Common myeloid progenitor, CD34-positive (primary cell): ENCODE measurements around the gene RHPN2.
"Not testable (repeated sequence)": the region's sequence is repeated elsewhere in the genome, so short reads cannot be mapped to it uniquely, and the experiment has no call there.

Experiments used
- CTCF ChIA-PET: fragments of 350-600 bp; sonication (Branson Sonifier 250); formaldehyde crosslinking; loops from one replicate; lab custom pipeline; 2021; ENCODE audit warnings: antibody characterized with exemption; lab: Charles Lee
- POLR2A ChIA-PET: fragments of 350-600 bp; sonication (Branson Sonifier 250); formaldehyde crosslinking; loops from one replicate; lab custom pipeline; 2021; ENCODE audit warnings: antibody characterized with exemption; lab: Charles Lee
- DNase-seq, 3 donors: peaks; one replicate each; pipeline versions ENCODE4 v3.0.0 to v3.0.0-alpha.2; 2013
- H3K27ac ChIP-seq, 2 experiments: 1 replicate in 1 of 2; 2 replicates in 1 of 2; pipeline ENCODE4 v1.7.0; 2013; ENCODE audit warnings: inconsistent platforms in 2 of 2, low read length in 2 of 2, mild to moderate bottlenecking in 2 of 2, low read depth in 1 of 2, moderate library complexity in 1 of 2; ENCODE audit not compliant: severe bottlenecking in 2 of 2, insufficient read depth in 1 of 2, poor library complexity in 1 of 2
- H3K27me3 ChIP-seq, 5 experiments: replicated peaks in 2 of 5; 1 replicate in 3 of 5; 2 replicates in 2 of 5; pipeline versions ENCODE4 v1.6.1 to v1.7.0; 2013; ENCODE audit warnings: low read length in 4 of 5, mild to moderate bottlenecking in 2 of 5, moderate library complexity in 2 of 5, inconsistent platforms in 1 of 5; ENCODE audit not compliant: insufficient read depth in 5 of 5, control insufficient read depth in 4 of 5
- H3K36me3 ChIP-seq, 4 experiments: 1 replicate in 2 of 4; 2 replicates in 2 of 4; pipeline versions ENCODE4 v1.6.1 to v1.7.0; 2013; ENCODE audit warnings: low read length in 3 of 4, control low read depth in 1 of 4, mild to moderate bottlenecking in 1 of 4; ENCODE audit not compliant: control insufficient read depth in 4 of 4, insufficient read depth in 4 of 4
- H3K4me1 ChIP-seq, 4 experiments: 1 replicate in 3 of 4; 2 replicates in 1 of 4; pipeline versions ENCODE4 v1.6.1 to v1.7.1; 2013; ENCODE audit warnings: low read length in 3 of 4, mild to moderate bottlenecking in 3 of 4, control low read depth in 1 of 4, inconsistent platforms in 1 of 4, moderate library complexity in 1 of 4; ENCODE audit not compliant: control insufficient read depth in 4 of 4, insufficient read depth in 4 of 4; ENCODE audit errors: control extremely low read depth in 1 of 4
- H3K4me3 ChIP-seq, 7 experiments: 1 replicate in 4 of 7; 2 replicates in 3 of 7; pipeline versions ENCODE4 v1.5.1 to v1.7.0; 2013; ENCODE audit warnings: mild to moderate bottlenecking in 7 of 7, low read length in 6 of 7, moderate library complexity in 6 of 7, inconsistent platforms in 2 of 7, low read depth in 2 of 7, control low read depth in 1 of 7; ENCODE audit not compliant: insufficient read depth in 4 of 7, control insufficient read depth in 1 of 7; ENCODE audit errors: extremely low read depth in 1 of 7
- H3K9me3 ChIP-seq, 5 experiments: 1 replicate in 4 of 5; 2 replicates in 1 of 5; pipeline versions ENCODE4 v1.6.1 to v1.7.1; 2013; ENCODE audit warnings: low read length in 4 of 5, mild to moderate bottlenecking in 2 of 5, inconsistent platforms in 1 of 5, low read depth in 1 of 5, moderate library complexity in 1 of 5; ENCODE audit not compliant: control insufficient read depth in 4 of 5, insufficient read depth in 2 of 5; ENCODE audit errors: control extremely low read depth in 1 of 5
- WGBS: methylation state at CpG from one replicate; pipeline ENCODE4 v1.1.5; 2013; ENCODE audit not compliant: insufficient coverage; 5-methylcytosine and 5-hydroxymethylcytosine counted together

Gene RHPN2

DNA sequence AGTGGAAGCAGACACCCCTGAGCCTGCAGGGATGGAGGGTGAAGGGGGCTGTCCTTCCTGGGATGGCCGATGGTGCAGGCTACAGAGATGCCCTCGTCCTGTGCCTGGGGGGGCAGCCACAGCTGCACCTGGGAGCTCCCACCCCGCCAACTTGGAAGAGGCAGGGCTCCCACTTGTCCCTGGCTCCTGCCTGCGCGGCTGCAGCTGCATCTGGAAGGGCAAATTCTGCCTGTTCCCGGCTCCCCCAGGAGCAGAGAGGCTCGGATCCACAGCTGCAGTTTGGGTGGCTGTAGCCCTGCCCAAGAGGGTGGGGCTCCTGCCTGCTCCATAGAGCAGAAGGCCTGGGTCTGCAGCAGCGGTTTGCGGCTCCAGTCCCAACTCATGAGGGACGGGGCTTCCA is 95.1 kb downstream of the RHPN2 start:
- DNase-seq = no peak
- CTCF ChIA-PET = interaction anchor here (0.8 to 1.4 kb wide), 2 partner anchors 164 to 209 kb away, joined by 3 read pairs; no protein-coding TSS in a partner anchor
- peaks cover 0 to 12% (median 8%) of the 10 kb centered on the region in 4 experiments for H3K4me1 ChIP-seq
- POLR2A ChIA-PET = no interaction called here
- 94% methylated on average over 10 of the region's 10 CpGs for WGBS
- H3K27ac ChIP-seq = no peak overlapping the region
- H3K4me3 ChIP-seq = no peak overlapping the region
- no peaks in the 10 kb centered on the region for H3K27me3 ChIP-seq
- H3K36me3 ChIP-seq = peaks cover 0 to 10% (median 4%) of the 10 kb centered on the region in 4 experiments
- H3K9me3 ChIP-seq = no peaks in the 10 kb centered on the region

DNA sequence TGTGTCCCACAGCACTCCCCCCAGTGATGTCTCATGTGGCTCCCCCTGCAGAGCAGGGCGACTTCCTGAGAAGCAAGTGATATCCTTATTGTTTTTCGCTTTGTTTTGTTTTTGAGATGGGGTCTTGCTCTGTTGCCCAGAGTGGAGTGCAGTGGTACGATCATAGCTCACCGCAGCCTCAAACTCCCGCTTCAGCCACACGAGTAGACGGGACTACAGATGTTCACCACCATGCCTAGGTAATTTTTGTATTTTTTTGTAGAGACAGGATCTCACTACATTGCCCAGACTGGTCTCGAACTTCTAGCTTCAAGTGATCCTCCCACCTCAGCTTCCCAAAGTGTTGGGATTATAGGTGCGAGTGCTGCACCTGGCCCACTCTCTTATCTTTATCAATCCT is 97.9 kb downstream of the RHPN2 start:
- POLR2A ChIA-PET = interaction anchor here (0.7 kb wide), 1 partner anchor 259 kb away, joined by 3 read pairs; no protein-coding TSS in a partner anchor
- Histone ChIP-seq H3K4me3 (no peak overlapping the region), H3K27me3 (no peaks in the 10 kb centered on the region), H3K4me1 (peaks cover 0 to 8% (median 6%) of the 10 kb centered on the region in 4 experiments), H3K27ac (no peak overlapping the region), H3K36me3 (peaks cover 3 to 32% (median 11%) of the 10 kb centered on the region in 4 experiments), H3K9me3 (no peaks in the 10 kb centered on the region)
- CTCF ChIA-PET = interaction anchor here (0.8 to 1.4 kb wide), 2 partner anchors 8 to 9 kb away, joined by 3 to 4 read pairs; no protein-coding TSS in a partner anchor
- DNase-seq = no peak
- 94% methylated on average over 6 of the region's 9 CpGs for WGBS

DNA sequence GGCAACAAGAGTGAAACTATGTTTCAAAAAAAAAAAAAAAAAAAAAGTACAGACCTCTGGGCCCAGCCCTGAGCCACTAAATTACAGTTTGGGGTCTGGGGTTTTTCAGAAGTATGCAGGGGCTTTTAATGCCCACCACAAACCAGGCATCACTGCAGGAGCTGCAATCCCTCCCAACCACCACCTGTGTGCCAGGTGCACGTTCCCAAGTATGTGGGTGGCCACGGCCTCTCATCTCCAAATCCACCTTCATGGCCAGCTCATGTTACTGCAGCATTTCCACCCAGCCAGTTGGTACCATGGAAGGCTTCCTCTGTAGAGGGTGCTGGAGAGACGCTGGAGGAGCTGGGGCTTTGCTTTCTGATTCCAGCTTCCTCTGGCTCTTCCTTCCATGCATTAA is 119.4 kb downstream of the RHPN2 start:
- Histone ChIP-seq H3K4me3 (no peak overlapping the region), H3K27me3 (no peaks in the 10 kb centered on the region), H3K4me1 (no peaks in the 10 kb centered on the region), H3K27ac (no peak overlapping the region), H3K36me3 (peaks cover 9 to 66% (median 18%) of the 10 kb centered on the region in 4 experiments), H3K9me3 (no peaks in the 10 kb centered on the region)
- WGBS = 50% methylated on average over 2 of the region's 3 CpGs
- ChIA-PET POLR2A (no interaction called here), CTCF (interaction anchor here (1.5 kb wide), 1 partner anchor 26 kb away, joined by 3 read pairs; no protein-coding TSS in a partner anchor)
- DNase-seq = no peak

DNA sequence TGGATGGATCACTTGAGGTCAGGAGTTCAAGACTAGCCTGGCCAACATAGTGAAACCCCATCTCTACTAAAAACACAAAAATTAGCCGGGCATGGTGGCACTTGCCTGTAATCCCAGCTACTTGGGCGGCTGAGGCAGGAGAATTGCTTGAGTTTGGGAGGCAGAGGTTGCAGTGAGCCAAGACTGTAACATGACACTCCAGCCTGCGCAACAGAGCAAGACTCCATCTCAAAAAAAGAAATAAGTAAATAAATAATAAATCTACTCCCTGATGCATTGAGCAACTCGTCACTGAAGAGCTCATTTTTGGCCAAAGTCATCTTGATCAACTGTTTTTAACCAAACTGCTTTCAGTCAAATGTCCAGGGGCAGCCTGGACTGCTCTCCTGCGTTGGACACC is 123.4 kb downstream of the RHPN2 start:
- POLR2A ChIA-PET, H3K4me1 ChIP-seq, DNase-seq, H3K9me3 ChIP-seq, H3K4me3 ChIP-seq, H3K27ac ChIP-seq, CTCF ChIA-PET, H3K27me3 ChIP-seq: not testable (repeated sequence)
- WGBS = 100% methylated on average over 1 of the region's 5 CpGs
- peaks cover 4 to 49% (median 13%) of the 10 kb centered on the region in 4 experiments for H3K36me3 ChIP-seq

DNA sequence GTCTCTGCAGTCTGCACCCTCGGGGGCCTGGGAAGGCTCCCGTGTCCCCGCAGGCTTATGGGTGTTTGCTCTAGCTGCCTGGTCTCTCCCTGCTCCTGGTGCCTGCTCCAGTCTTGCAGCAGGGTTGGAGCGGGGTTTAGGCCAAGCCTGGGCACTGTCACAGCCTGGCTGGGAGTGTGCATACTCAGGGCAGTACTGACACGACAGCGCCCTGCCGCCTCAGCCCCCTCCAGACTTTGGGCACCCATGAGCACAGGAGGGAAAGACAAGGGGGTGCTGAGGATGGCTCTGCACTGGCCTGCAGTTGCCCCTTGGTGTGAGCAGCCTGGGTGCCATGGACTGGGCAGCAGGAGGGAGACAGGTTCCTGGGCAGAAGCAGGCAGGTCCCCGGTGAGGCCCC is 128.6 kb downstream of the RHPN2 start:
- H3K4me3 ChIP-seq = no peak overlapping the region
- no peaks in the 10 kb centered on the region for H3K4me1 ChIP-seq
- peaks cover 2 to 44% (median 12%) of the 10 kb centered on the region in 4 experiments for H3K36me3 ChIP-seq
- DNase-seq = no peak
- CTCF ChIA-PET = no interaction called here
- H3K27me3 ChIP-seq = no peaks in the 10 kb centered on the region
- POLR2A ChIA-PET = no interaction called here
- WGBS = 93% methylated on average over 8 of the region's 8 CpGs
- no peak overlapping the region for H3K27ac ChIP-seq
- H3K9me3 ChIP-seq = no peaks in the 10 kb centered on the region

DNA sequence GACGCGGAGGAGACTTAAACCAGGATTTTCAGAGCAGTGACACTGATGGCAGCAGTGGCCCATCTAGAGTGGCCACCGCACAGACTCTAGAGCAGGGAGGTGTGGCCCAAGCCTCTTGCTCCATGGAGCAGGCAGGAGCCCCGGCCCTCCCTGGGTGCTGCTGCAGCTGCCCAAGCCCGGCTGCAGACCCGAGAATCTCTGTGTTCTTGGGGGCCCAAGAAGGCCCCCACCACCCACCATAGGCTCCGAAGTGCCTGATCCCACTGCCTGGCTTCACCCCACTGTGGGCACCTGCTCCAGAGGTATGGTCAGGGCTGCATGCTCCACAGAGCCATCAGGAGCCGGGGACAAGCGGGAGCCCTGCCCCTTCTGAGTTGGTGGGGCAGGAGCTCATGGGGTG is 129.1 kb downstream of the RHPN2 start:
- Histone ChIP-seq H3K27me3 (no peaks in the 10 kb centered on the region), H3K27ac (no peak overlapping the region), H3K4me1 (no peaks in the 10 kb centered on the region), H3K9me3 (no peaks in the 10 kb centered on the region), H3K4me3 (no peak overlapping the region), H3K36me3 (peaks cover 2 to 48% (median 14%) of the 10 kb centered on the region in 4 experiments)
- WGBS = 98% methylated on average over 7 of the region's 9 CpGs
- POLR2A ChIA-PET = no interaction called here
- DNase-seq = no peak
- CTCF ChIA-PET = no interaction called here

DNA sequence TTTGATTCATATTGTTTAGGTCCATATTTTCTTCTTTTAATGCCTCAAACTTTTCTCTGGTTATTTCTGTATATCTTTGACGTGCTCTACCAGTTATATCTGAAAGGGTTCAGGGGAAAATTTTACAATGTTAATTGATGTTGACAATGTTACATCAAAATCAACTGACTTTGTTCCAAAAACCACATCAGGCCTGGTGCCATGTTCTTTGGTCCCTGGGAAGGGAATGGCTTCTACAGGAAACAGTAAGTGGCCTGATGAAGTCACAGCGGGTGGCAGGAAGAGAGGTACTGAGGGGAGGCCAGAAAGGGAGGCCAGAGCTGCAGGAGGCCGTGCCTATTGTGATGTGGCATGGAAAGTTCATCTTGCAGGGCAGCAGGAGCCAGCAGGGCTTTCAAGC is 131.1 kb downstream of the RHPN2 start:
- Histone ChIP-seq H3K9me3 (peaks cover 0 to 4% (median 2%) of the 10 kb centered on the region in 5 experiments), H3K4me1 (no peaks in the 10 kb centered on the region), H3K36me3 (peaks cover 5 to 67% (median 20%) of the 10 kb centered on the region in 4 experiments), H3K27me3 (no peaks in the 10 kb centered on the region), H3K4me3 (no peak overlapping the region), H3K27ac (no peak overlapping the region)
- ChIA-PET POLR2A (interaction anchor here (0.5 kb wide), 1 partner anchor 55 kb away, joined by 4 read pairs; no protein-coding TSS in a partner anchor), CTCF (interaction anchor here (1.4 kb wide), 1 partner anchor 15 kb away, joined by 3 read pairs; no protein-coding TSS in a partner anchor)
- DNase-seq = no peak
- 100% methylated on average over 2 of the region's 3 CpGs for WGBS
